ENCODE results near the gene SLC35F4.

Gene SLC35F4

GRCh38 chr14:57519043-57519442, 346.8 kb downstream of the SLC35F4 start:
- DNase-seq (ENCODE audit: low read depth) = no peak

Data from amniotic epithelial cell (primary cell).